ENCODE data around the gene CNOT2. TPM values are rescaled to one million over a fixed set of nuclear protein-coding genes. Genes with fewer than 3 reads are reported as not detected.

CNOT2 gene
- polyA plus RNA-seq, 1 of the 3 experiments (the other 2 are of a cell fraction), result 45.3 TPM

GRCh38 chr12:70398862-70399261, 155.6 kb downstream of the CNOT2 start:
- POLR2A ChIA-PET, result interaction anchor here (0.6 kb wide), 1 partner anchor 26 kb away, joined by 7 read pairs; no protein-coding TSS in a partner anchor
- CTCF ChIA-PET, result interaction anchor here (0.7 kb wide), 1 partner anchor 21 kb away, joined by 3 read pairs; no protein-coding TSS in a partner anchor
- no peak overlapping the region for H2AFZ ChIP-seq (ENCODE audit: low read depth)
- no peaks in the 10 kb centered on the region for H3K79me2 ChIP-seq (ENCODE audit: insufficient read depth)
- no peak for TF ChIP-seq RFX5 (IDR thresholded peaks at IDR 0.05; ENCODE audit: low read length)
- TF ChIP-seq GABPA (IDR thresholded peaks at IDR 0.05; ENCODE audit: low read depth), result no peak
- H3K4me1 ChIP-seq (ENCODE audit: control insufficient read depth in 1 of 2, insufficient read depth in 2 of 2, low read depth in 1 of 2, low read length in 1 of 2), result 0 out of 4 replicates have a peak, but pooled peaks cover 0 to 5% of the 10 kb centered on the region in 2 experiments
- no peak overlapping the region for H3K4me3 ChIP-seq (ENCODE audit: low read depth in 2 of 2, low read length in 1 of 2)
- H3K9me2 ChIP-seq, result no peaks in the 10 kb centered on the region
- H3K9me3 ChIP-seq, result no peaks in the 10 kb centered on the region
- H3K36me3 ChIP-seq (replicated peaks in 1 of 2; ENCODE audit: control insufficient read depth in 1 of 2, insufficient read depth in 2 of 2, low read length in 1 of 2), result no peaks in the 10 kb centered on the region
- no peaks in the 10 kb centered on the region for H4K20me1 ChIP-seq (ENCODE audit: insufficient read depth)
- H3K27me3 ChIP-seq (ENCODE audit: insufficient read depth), result no peaks in the 10 kb centered on the region
- no peak overlapping the region for H3K4me2 ChIP-seq
- no peak for DNase-seq
- H3K9ac ChIP-seq, result no peak overlapping the region
- peaks cover 6% of the 10 kb centered on the region for H3F3A ChIP-seq (replicated peaks; ENCODE audit: insufficient read depth)
- WGBS (ENCODE audit: low lambda C conversion rate), result 62% methylated on average over 3 of the region's 3 CpGs
- H3K27ac ChIP-seq (ENCODE audit: low read depth in 2 of 2, low read length in 1 of 2), result no peak overlapping the region

- ChIA-PET POLR2A (interaction anchor here (0.6 kb wide), 1 partner anchor 26 kb away, joined by 7 read pairs; no protein-coding TSS in a partner anchor), CTCF (interaction anchor here (0.7 kb wide), 1 partner anchor 22 kb away, joined by 3 read pairs; no protein-coding TSS in a partner anchor)
- TF ChIP-seq FOXM1 (IDR thresholded peaks at IDR 0.05; ENCODE audit: low read depth) (no peak), RXRA (IDR thresholded peaks at IDR 0.05; ENCODE audit: borderline replicate concordance, low read depth) (no peak), MXI1 (IDR thresholded peaks at IDR 0.05; ENCODE audit: low read depth, low read length) (no peak), SMC3 (IDR thresholded peaks at IDR 0.05; ENCODE audit: low read depth, low read length) (no peak), ELF1 (IDR thresholded peaks at IDR 0.05) (no peak), ZBTB33 (IDR thresholded peaks at IDR 0.05; ENCODE audit: borderline replicate concordance, low read depth) (no peak), USF1 (IDR thresholded peaks at IDR 0.05; ENCODE audit: borderline replicate concordance, low read depth) (no peak), TAF1 (IDR thresholded peaks at IDR 0.05; ENCODE audit: borderline replicate concordance, low read depth, low read length) (no peak), YY1 (IDR thresholded peaks at IDR 0.05; ENCODE audit: low read depth) (no peak), RCOR1 (IDR thresholded peaks at IDR 0.05; ENCODE audit: low read length) (no peak), USF2 (IDR thresholded peaks at IDR 0.05; ENCODE audit: borderline replicate concordance, low read depth, low read length) (no peak), PBX3 (IDR thresholded peaks at IDR 0.05) (no peak)
- no peaks in the 10 kb centered on the region for H3K36me3 ChIP-seq (replicated peaks in 1 of 2; ENCODE audit: control insufficient read depth in 1 of 2, insufficient read depth in 2 of 2, low read length in 1 of 2)
- no peak overlapping the region for H3K27ac ChIP-seq (ENCODE audit: low read depth in 2 of 2, low read length in 1 of 2)
- WGBS (ENCODE audit: low lambda C conversion rate), result 66% methylated on average over 6 of the region's 6 CpGs
- H3K27me3 ChIP-seq (ENCODE audit: insufficient read depth), result no peaks in the 10 kb centered on the region
- H2AFZ ChIP-seq (ENCODE audit: low read depth), result no peak overlapping the region
- no peaks in the 10 kb centered on the region for H4K20me1 ChIP-seq (ENCODE audit: insufficient read depth)
- no peak for DNase-seq
- no peak overlapping the region for H3K4me3 ChIP-seq (ENCODE audit: low read depth in 2 of 2, low read length in 1 of 2)
- no peaks in the 10 kb centered on the region for H3K79me2 ChIP-seq (ENCODE audit: insufficient read depth)
- H3K9me3 ChIP-seq, result no peaks in the 10 kb centered on the region
- no peaks in the 10 kb centered on the region for H3K9me2 ChIP-seq
- no peak overlapping the region for H3K9ac ChIP-seq
- H3K4me1 ChIP-seq (ENCODE audit: control insufficient read depth in 1 of 2, insufficient read depth in 2 of 2, low read depth in 1 of 2, low read length in 1 of 2), result 0 out of 4 replicates have a peak, but pooled peaks cover 0 to under 1% of the 10 kb centered on the region in 2 experiments
- no peak overlapping the region for H3K4me2 ChIP-seq
- H3F3A ChIP-seq (replicated peaks; ENCODE audit: insufficient read depth), result peaks cover 1% of the 10 kb centered on the region
Observed at GRCh38 chr12:70399311-70399710, 156.1 kb downstream of the CNOT2 start.

Data from SK-N-SH (cell line).